HCT116 (cell line): Measurements from ENCODE around the gene TPR. TPM values are rescaled to one million over a fixed set of nuclear protein-coding genes. Genes with fewer than 3 reads are reported as not detected.

Experiments used
- ATAC-seq: fragments of 200-7000 bp; cut with Tn5 transposase; 2 replicates; pipeline ENCODE4 v1.9.1; 2020; ENCODE audit warnings: mild to moderate bottlenecking, moderate library complexity
- BruUV-seq: library from RNA; stranded (reverse); fragments of 400-500 nt; replicated peaks from 2 replicates; lab custom pipeline; 2021; lab: Mats Ljungman, UMichigan
- CTCF ChIA-PET: fragments of 300-600 bp; sonication (Branson Sonifier 250); formaldehyde crosslinking; loops from one replicate; lab custom pipeline; 2021; ENCODE audit warnings: antibody characterized with exemption; lab: Charles Lee
- POLR2A ChIA-PET: fragments of 300-600, 350-600 bp; sonication (Branson Sonifier 250); formaldehyde crosslinking; loops from one replicate; lab custom pipeline; 2021; ENCODE audit warnings: antibody characterized with exemption; lab: Charles Lee
- RAD21 ChIA-PET, 2 experiments: fragments of 300-600 bp; sonication (Branson Sonifier 250); formaldehyde crosslinking; loops; one replicate each; lab custom pipeline; 2023; ENCODE audit warnings: low total read pairs in 2 of 2; ENCODE audit not compliant: uncharacterized antibody in 2 of 2, unreplicated experiment in 2 of 2, low non-redundant PET in 1 of 2; lab: Charles Lee
- DNase-seq: peaks from one replicate; pipeline ENCODE4 v3.0.0-alpha.2; 2010; ENCODE audit warnings: low read depth, low spot score
- H2AFZ ChIP-seq: fragments of 200-600 bp; shearing (Covaris generic), sonication (generic); 2 replicates; pipeline ENCODE4 v1.6.1; 2017; ENCODE audit warnings: low read depth, mixed run types, mixed read lengths, antibody characterized with exemption, low read length; ENCODE audit not compliant: poor library complexity, severe bottlenecking
- H3K27ac ChIP-seq: 2 replicates; pipeline ENCODE4 v1.5.1; 2012; ENCODE audit warnings: low read depth, low read length
- H3K27me3 ChIP-seq: fragments of 200-600 bp; sonication (generic); 2 replicates; pipeline ENCODE4 v1.6.1; 2016; ENCODE audit warnings: mixed run types, low read length, mixed read lengths; ENCODE audit not compliant: insufficient read depth
- H3K36me3 ChIP-seq, 2 experiments: fragments of 200-500 bp in 1 of 2; fragments of 200-600 bp in 1 of 2; sonication (Bioruptor generic) in 1 of 2; sonication (generic) in 1 of 2; 2 replicates each; pipeline versions ENCODE4 v1.5.1 to v1.6.1; 2014 to 2016; ENCODE audit warnings: low read length in 2 of 2, inconsistent platforms in 1 of 2, mixed read lengths in 1 of 2, mixed run types in 1 of 2; ENCODE audit not compliant: insufficient read depth in 2 of 2, control insufficient read depth in 1 of 2
- H3K4me1 ChIP-seq, 2 experiments: fragments of 200-600 bp in 1 of 2; sonication (generic) in 1 of 2; 2 replicates each; pipeline versions ENCODE4 v1.5.1 to v1.6.1; 2012 to 2017; ENCODE audit warnings: low read length in 2 of 2, inconsistent platforms in 1 of 2, mild to moderate bottlenecking in 1 of 2, mixed read lengths in 1 of 2, mixed run types in 1 of 2, moderate library complexity in 1 of 2; ENCODE audit not compliant: insufficient read depth in 2 of 2, control insufficient read depth in 1 of 2
- H3K4me2 ChIP-seq: fragments of 200-600 bp; sonication (generic); 2 replicates; pipeline ENCODE4 v1.6.1; 2017; ENCODE audit warnings: mixed run types, low read length, mixed read lengths
- H3K4me3 ChIP-seq, 2 experiments: fragments of 200-600 bp in 1 of 2; sonication (generic) in 1 of 2; replicated peaks in 1 of 2; 2 replicates each; pipeline ENCODE4 v1.5.1; 2011 to 2016; ENCODE audit warnings: low read length in 2 of 2, control low read depth in 1 of 2, low read depth in 1 of 2, mild to moderate bottlenecking in 1 of 2, mixed read lengths in 1 of 2, mixed run types in 1 of 2
- H3K79me2 ChIP-seq: fragments of 200-600 bp; sonication (generic); 2 replicates; pipeline ENCODE4 v1.6.1; 2017; ENCODE audit warnings: mild to moderate bottlenecking, mixed run types, low read length, moderate library complexity, mixed read lengths; ENCODE audit not compliant: insufficient read depth
- H3K9ac ChIP-seq: fragments of 200-600 bp; sonication (generic); 2 replicates; pipeline ENCODE4 v1.6.1; 2016; ENCODE audit warnings: low read length, mixed read lengths
- H3K9me2 ChIP-seq: fragments of 200-600 bp; sonication (generic), shearing (Covaris generic); 2 replicates; pipeline ENCODE4 v1.6.1; 2017; ENCODE audit warnings: mixed run types, mild to moderate bottlenecking, moderate library complexity; ENCODE audit not compliant: insufficient read depth
- H3K9me3 ChIP-seq, 2 experiments: fragments of 200-500 bp in 1 of 2; fragments of 200-600 bp in 1 of 2; sonication (Bioruptor generic) in 1 of 2; sonication (generic) in 1 of 2; 2 replicates each; pipeline ENCODE4 v1.6.1; 2014 to 2017; ENCODE audit warnings: low read length in 2 of 2, mixed read lengths in 2 of 2, inconsistent platforms in 1 of 2, low read depth in 1 of 2, mild to moderate bottlenecking in 1 of 2, mixed run types in 1 of 2, moderate library complexity in 1 of 2; ENCODE audit not compliant: control insufficient read depth in 1 of 2, insufficient read depth in 1 of 2
- H4K20me1 ChIP-seq: fragments of 200-600 bp; sonication (generic), shearing (Covaris generic); 2 replicates; pipeline ENCODE4 v1.6.1; 2017; ENCODE audit warnings: mixed run types, mild to moderate bottlenecking, moderate library complexity; ENCODE audit not compliant: insufficient read depth
- EZH2 ChIP-seq: fragments of 200-600 bp; sonication (generic); IDR thresholded peaks from 2 replicates; pipeline ENCODE4 v1.6.1; 2017; ENCODE audit warnings: antibody characterized with exemption, mixed run types
- JUND ChIP-seq: IDR thresholded peaks from 2 replicates; pipeline ENCODE4 v1.6.1; 2012
- POLR2A ChIP-seq: IDR thresholded peaks from 2 replicates; pipeline ENCODE4 v1.7.0; 2011; ENCODE audit warnings: borderline replicate concordance; ENCODE audit not compliant: insufficient read depth, insufficient read length; ENCODE audit errors: extremely low read depth
- POLR2AphosphoS5 ChIP-seq: IDR thresholded peaks from 2 replicates; pipeline ENCODE4 v1.6.1; 2011; ENCODE audit warnings: mild to moderate bottlenecking, low read depth, low read length, moderate library complexity
- RAD21 ChIP-seq: IDR thresholded peaks from 2 replicates; pipeline ENCODE4 v1.6.1; 2012; ENCODE audit warnings: low read depth, mild to moderate bottlenecking
- intact Hi-C: fragments of 100-400 bp; cut with micrococcal nuclease; formaldehyde crosslinking; loops from 2 replicates; pipeline ENCODE4 v1.10.0; 2022
- total RNA-seq: library from RNA; stranded (reverse); gene quantifications from one replicate; pipeline ENCODE4 v1.2.1, GENCODE V29; 2021; ENCODE audit not compliant: unreplicated experiment
- TF ChIP-seq, protein P1 (sequence below): IDR thresholded peaks from 2 replicates; pipeline ENCODE4 v1.6.1; 2012
- TF ChIP-seq, protein P2 (sequence below): IDR thresholded peaks from 2 replicates; pipeline ENCODE4 v1.6.1; 2012; ENCODE audit warnings: low read depth

Gene TPR
- total RNA-seq, 1 experiment from 2014 or later = 131 TPM

DNA sequence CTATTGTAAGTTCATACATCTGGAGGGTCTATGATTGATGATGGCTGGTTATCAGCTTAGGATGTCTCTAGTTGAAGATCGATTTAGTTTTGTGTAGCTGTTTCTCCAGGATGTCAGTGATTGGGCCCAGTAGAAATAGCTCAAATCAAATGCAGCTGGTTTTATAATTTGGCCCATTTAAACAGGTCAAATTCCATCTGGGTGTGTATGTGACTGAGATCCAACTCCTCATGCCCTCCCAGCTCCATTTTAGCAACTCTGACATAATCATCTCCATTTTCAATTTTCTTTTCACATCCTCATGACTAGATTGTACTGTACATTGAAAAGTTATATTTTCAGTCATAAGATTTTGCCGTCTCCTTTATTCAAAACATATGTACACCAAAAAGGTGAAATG is 99.2 kb downstream of the TPR start:
- no peaks in the 10 kb centered on the region for H3K9me2 ChIP-seq
- H3K27me3 ChIP-seq = no peaks in the 10 kb centered on the region
- no peak overlapping the region for H3K27ac ChIP-seq
- no peak overlapping the region for H3K9ac ChIP-seq
- no peak overlapping the region for H3K4me3 ChIP-seq
- ChIA-PET RAD21 (interaction anchor here in 1 of 2 experiments (0.7 kb wide), 1 partner anchor 45 kb away, joined by 3 read pairs; no protein-coding TSS in a partner anchor), POLR2A (no interaction called here), CTCF (no interaction called here)
- H2AFZ ChIP-seq = no peak overlapping the region
- H3K4me2 ChIP-seq = no peak overlapping the region
- no peaks in the 10 kb centered on the region for H3K79me2 ChIP-seq
- no peak for DNase-seq
- BruUV-seq = no TSS peak
- H3K36me3 ChIP-seq = no peaks in the 10 kb centered on the region
- H3K9me3 ChIP-seq = no peaks in the 10 kb centered on the region
- TF ChIP-seq POLR2A = no peak
- TF ChIP-seq JUND = no peak
- TF ChIP-seq, protein P1, sequence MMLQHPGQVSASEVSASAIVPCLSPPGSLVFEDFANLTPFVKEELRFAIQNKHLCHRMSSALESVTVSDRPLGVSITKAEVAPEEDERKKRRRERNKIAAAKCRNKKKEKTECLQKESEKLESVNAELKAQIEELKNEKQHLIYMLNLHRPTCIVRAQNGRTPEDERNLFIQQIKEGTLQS = no peak
- no peak for TF ChIP-seq EZH2
- TF ChIP-seq POLR2AphosphoS5 = no peak
- H3K4me1 ChIP-seq = no peaks in the 10 kb centered on the region
- ATAC-seq = no peak
- H4K20me1 ChIP-seq = no peaks in the 10 kb centered on the region
- intact Hi-C loops = no loop called here

DNA sequence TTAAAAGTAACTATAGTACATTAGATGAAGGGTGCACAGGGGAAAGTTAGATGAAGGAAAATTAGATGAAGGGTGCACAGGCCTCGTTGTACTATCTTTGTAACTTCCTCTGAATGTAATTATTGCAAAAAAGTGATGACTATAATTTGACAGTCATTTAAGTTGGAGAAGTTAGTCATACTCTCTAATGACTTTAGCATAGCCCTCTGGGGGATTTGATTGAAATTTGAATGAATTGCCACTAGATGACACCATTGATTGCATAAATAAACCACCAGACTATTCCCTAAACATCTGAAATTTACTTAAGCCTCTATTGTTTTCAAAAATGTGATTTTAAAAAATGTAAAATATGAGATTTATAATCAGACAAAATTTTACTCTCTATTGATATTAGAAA is 102.6 kb downstream of the TPR start:
- TF ChIP-seq RAD21 = peak; percentile 35
- TF ChIP-seq, protein P2, sequence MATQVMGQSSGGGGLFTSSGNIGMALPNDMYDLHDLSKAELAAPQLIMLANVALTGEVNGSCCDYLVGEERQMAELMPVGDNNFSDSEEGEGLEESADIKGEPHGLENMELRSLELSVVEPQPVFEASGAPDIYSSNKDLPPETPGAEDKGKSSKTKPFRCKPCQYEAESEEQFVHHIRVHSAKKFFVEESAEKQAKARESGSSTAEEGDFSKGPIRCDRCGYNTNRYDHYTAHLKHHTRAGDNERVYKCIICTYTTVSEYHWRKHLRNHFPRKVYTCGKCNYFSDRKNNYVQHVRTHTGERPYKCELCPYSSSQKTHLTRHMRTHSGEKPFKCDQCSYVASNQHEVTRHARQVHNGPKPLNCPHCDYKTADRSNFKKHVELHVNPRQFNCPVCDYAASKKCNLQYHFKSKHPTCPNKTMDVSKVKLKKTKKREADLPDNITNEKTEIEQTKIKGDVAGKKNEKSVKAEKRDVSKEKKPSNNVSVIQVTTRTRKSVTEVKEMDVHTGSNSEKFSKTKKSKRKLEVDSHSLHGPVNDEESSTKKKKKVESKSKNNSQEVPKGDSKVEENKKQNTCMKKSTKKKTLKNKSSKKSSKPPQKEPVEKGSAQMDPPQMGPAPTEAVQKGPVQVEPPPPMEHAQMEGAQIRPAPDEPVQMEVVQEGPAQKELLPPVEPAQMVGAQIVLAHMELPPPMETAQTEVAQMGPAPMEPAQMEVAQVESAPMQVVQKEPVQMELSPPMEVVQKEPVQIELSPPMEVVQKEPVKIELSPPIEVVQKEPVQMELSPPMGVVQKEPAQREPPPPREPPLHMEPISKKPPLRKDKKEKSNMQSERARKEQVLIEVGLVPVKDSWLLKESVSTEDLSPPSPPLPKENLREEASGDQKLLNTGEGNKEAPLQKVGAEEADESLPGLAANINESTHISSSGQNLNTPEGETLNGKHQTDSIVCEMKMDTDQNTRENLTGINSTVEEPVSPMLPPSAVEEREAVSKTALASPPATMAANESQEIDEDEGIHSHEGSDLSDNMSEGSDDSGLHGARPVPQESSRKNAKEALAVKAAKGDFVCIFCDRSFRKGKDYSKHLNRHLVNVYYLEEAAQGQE = no peak
- BruUV-seq = no TSS peak
- H2AFZ ChIP-seq = no peak overlapping the region
- H3K9me3 ChIP-seq = no peaks in the 10 kb centered on the region
- no peak overlapping the region for H3K27ac ChIP-seq
- ChIA-PET CTCF (no interaction called here), POLR2A (no interaction called here), RAD21 (no interaction called here)
- DNase-seq = no peak
- intact Hi-C loops = no loop called here
- no peaks in the 10 kb centered on the region for H3K9me2 ChIP-seq
- no peak overlapping the region for H3K4me2 ChIP-seq
- no peaks in the 10 kb centered on the region for H3K36me3 ChIP-seq
- H4K20me1 ChIP-seq = no peaks in the 10 kb centered on the region
- no peaks in the 10 kb centered on the region for H3K79me2 ChIP-seq
- H3K4me1 ChIP-seq = no peaks in the 10 kb centered on the region
- no peak overlapping the region for H3K9ac ChIP-seq
- no peaks in the 10 kb centered on the region for H3K27me3 ChIP-seq
- no peak overlapping the region for H3K4me3 ChIP-seq
- no peak for ATAC-seq
